DMS53 treated with DMSO at 0.1 percent for 48 hours (cell line): ENCODE measurements around the gene BACE2.
A peak's percentile ranks its signal among the peaks of the same experiment; 100 is the strongest.

Experiments used
- DNase-seq: peaks from one replicate; lab custom pipeline; 2025; ENCODE audit not compliant: unreplicated experiment; lab: John Stamatoyannopoulos, UW

Gene BACE2

GRCh38 chr21:41167348-41168342 lies at the start of gene BACE2:
BACE2 (plus strand) TSS chr21:41168160; CDS start chr21:41168264, 104 bp downstream.
- DNase-seq, result peak; percentile 37

- DNase-seq, result no peak
Observed at GRCh38 chr21:41119901-41120300, 48.1 kb upstream of the BACE2 start.

- no peak for DNase-seq
Observed at GRCh38 chr21:41120997-41121396, 47.0 kb upstream of the BACE2 start.

GRCh38 chr21:41121785-41122415 lies 46.1 kb upstream of the BACE2 start:
- peak; percentile 51 for DNase-seq

- no peak for DNase-seq
Observed at GRCh38 chr21:41124641-41125201, 43.2 kb upstream of the BACE2 start.

- DNase-seq, result no peak
Observed at GRCh38 chr21:41128981-41129380, 39.0 kb upstream of the BACE2 start.

- no peak for DNase-seq
Observed at GRCh38 chr21:41130883-41131282, 37.1 kb upstream of the BACE2 start.

GRCh38 chr21:41133874-41134522 lies 34.0 kb upstream of the BACE2 start:
- peak; percentile 14 for DNase-seq

GRCh38 chr21:41135746-41136145 lies 32.2 kb upstream of the BACE2 start:
- no peak for DNase-seq

GRCh38 chr21:41136286-41136685 lies 31.7 kb upstream of the BACE2 start:
- DNase-seq, result no peak

- no peak for DNase-seq
Observed at GRCh38 chr21:41137401-41137800, 30.6 kb upstream of the BACE2 start.

GRCh38 chr21:41137889-41138288 lies 30.1 kb upstream of the BACE2 start:
- DNase-seq, result no peak

- no peak for DNase-seq
Observed at GRCh38 chr21:41138711-41139110, 29.2 kb upstream of the BACE2 start.

GRCh38 chr21:41139275-41139674 lies 28.7 kb upstream of the BACE2 start:
- no peak for DNase-seq

- no peak for DNase-seq
Observed at GRCh38 chr21:41139951-41140350, 28.0 kb upstream of the BACE2 start.

- DNase-seq, result no peak
Observed at GRCh38 chr21:41141031-41141457, 26.9 kb upstream of the BACE2 start.

- DNase-seq, result peak; percentile 1
Observed at GRCh38 chr21:41142051-41142795, 25.7 kb upstream of the BACE2 start.

GRCh38 chr21:41143596-41144325 lies 24.2 kb upstream of the BACE2 start:
- no peak for DNase-seq

GRCh38 chr21:41147096-41147978 lies 20.6 kb upstream of the BACE2 start:
- DNase-seq, result no peak
